ENCODE data around the gene DAPK2.

Gene DAPK2

GRCh38 chr15:63893866-63894661 lies 152.2 kb downstream of the DAPK2 start:
- no peak overlapping the region for H3K4me3 Mint-ChIP-seq
- H3K9me3 Mint-ChIP-seq = peaks cover 4% of the 10 kb centered on the region
- CTCF ChIA-PET = interaction anchor here (0.9 to 2.3 kb wide), 5 partner anchors 51 to 153 kb away, joined by 3 to 10 read pairs (median 4); partner anchors contain the start of gene DAPK2
- no peak for DNase-seq
- H3K27ac Mint-ChIP-seq = no peak overlapping the region
- peaks cover 5% of the 10 kb centered on the region for H3K27me3 Mint-ChIP-seq
- H3K36me3 Mint-ChIP-seq = no peaks in the 10 kb centered on the region
- H3K4me1 Mint-ChIP-seq = peaks cover 72% of the 10 kb centered on the region

DNA sequence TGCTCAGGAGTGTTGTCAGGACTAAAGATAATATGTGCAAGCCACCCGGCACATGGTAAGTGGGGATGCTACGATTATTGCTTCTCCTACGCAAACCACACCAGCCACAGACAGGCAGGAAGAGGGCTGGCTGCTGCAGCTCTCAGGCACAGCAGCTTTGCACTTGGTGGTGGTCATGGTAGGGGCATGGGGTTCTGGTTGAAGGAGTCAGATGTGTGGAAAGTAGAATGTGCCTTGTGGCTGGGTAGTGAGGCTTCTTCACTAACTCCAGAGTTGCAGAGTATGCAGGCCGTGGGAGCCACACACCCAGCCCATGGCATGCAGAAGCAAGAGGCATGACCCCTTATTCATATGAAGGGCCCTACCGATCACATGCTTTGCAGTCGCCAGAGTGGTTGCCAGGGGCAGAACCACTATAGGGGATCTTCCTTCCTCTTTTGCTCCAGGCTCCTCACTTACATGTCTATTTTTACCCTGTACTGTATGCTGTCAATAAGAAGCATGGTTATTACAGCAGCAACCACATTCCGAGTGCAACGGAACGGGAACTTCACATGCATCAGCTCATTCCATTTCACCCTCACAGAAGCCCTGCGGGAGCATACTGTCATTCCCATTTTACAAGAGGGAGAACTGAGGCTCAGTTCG lies 153.4 kb downstream of the DAPK2 start:
- CTCF ChIA-PET = interaction anchor here (0.8 to 2.5 kb wide), 15 partner anchors 9 to 286 kb away, joined by 3 to 28 read pairs (median 5); partner anchors contain the start of gene DAPK2
- H3K36me3 Mint-ChIP-seq = no peaks in the 10 kb centered on the region
- peak overlapping the region; percentile 90 for H3K27ac Mint-ChIP-seq
- H3K4me3 Mint-ChIP-seq = peak overlapping the region; percentile 11
- peaks cover 69% of the 10 kb centered on the region for H3K4me1 Mint-ChIP-seq
- no peaks in the 10 kb centered on the region for H3K9me3 Mint-ChIP-seq
- DNase-seq = peak; percentile 89
- no peaks in the 10 kb centered on the region for H3K27me3 Mint-ChIP-seq

DNA sequence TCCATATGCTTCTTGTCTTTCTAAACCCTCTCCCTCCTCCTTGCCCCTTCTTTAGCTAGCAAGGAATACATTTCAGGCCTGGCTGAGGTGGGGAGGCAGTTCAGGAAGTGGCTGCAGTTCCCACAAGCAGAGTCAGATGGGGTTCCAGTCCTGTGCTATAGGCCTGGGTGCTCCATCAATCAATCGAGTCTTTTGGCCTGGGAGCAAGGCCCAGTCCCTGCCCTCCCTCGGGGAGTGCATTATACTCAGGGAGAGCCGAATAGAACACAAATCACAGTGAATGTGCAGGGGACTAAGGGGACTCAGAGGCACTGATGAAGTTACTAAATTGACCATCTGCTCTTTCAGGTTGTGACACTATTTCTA lies 154.5 kb downstream of the DAPK2 start:
- Mint-ChIP-seq H3K4me1 (peaks cover 60% of the 10 kb centered on the region), H3K27me3 (no peaks in the 10 kb centered on the region), H3K9me3 (no peaks in the 10 kb centered on the region), H3K27ac (peak overlapping the region; percentile 90), H3K4me3 (no peak overlapping the region), H3K36me3 (no peaks in the 10 kb centered on the region)
- no peak for DNase-seq
- CTCF ChIA-PET = interaction anchor here (0.6 to 2.5 kb wide), 26 partner anchors 9 to 285 kb away, joined by 3 to 28 read pairs (median 4); partner anchors contain the start of genes DAPK2 and HERC1

DNA sequence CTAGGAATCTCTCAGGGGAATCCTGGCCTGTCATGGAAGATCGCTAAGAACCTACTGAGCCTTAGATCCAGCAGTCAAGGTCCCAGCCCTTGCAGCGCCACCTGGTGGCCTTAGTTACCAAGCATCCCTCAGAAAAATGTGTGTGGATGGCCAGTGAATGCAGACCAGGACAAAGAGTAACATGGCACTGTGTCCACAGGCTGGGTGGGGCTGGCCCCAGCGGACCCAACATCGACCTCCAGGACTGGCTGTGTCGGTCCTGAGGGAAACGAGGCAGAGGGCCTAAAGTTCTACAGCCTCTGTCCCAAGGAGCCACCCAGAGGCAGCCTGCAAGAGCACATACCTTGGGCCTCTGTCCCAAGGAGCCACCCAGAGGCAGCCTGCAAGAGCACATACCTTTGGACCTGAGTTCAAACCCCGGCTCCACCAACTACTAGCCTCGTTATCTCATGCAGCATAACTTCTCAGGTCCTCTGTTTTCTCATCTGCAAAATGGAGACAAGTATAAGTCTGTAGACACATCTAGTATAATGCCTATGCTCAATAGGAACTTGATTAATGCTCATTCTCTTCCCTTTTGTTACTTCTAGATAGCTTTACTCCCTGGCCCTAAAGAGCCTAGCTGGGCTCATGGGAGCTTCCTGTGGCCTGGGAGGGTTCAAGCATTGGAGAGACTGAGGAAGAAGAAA lies 155.1 kb downstream of the DAPK2 start:
- H3K4me3 Mint-ChIP-seq = no peak overlapping the region
- peaks cover 54% of the 10 kb centered on the region for H3K4me1 Mint-ChIP-seq
- CTCF ChIA-PET = interaction anchor here (0.6 to 2.5 kb wide), 27 partner anchors 8 to 281 kb away, joined by 3 to 28 read pairs (median 4); partner anchors contain the start of genes DAPK2 and HERC1
- H3K36me3 Mint-ChIP-seq = no peaks in the 10 kb centered on the region
- H3K9me3 Mint-ChIP-seq = no peaks in the 10 kb centered on the region
- DNase-seq = peak; percentile 80
- H3K27me3 Mint-ChIP-seq = no peaks in the 10 kb centered on the region
- peak overlapping the region; percentile 90 for H3K27ac Mint-ChIP-seq

GRCh38 chr15:63890617-63891016 lies 155.7 kb downstream of the DAPK2 start:
- DNase-seq = no peak
- Mint-ChIP-seq H3K36me3 (no peaks in the 10 kb centered on the region), H3K9me3 (no peaks in the 10 kb centered on the region), H3K27me3 (no peaks in the 10 kb centered on the region), H3K4me1 (peaks cover 48% of the 10 kb centered on the region), H3K4me3 (no peak overlapping the region), H3K27ac (no peak overlapping the region)
- CTCF ChIA-PET = interaction anchor here (0.7 to 2.1 kb wide), 13 partner anchors 31 to 178 kb away, joined by 3 to 21 read pairs (median 3); partner anchors contain the start of genes DAPK2 and HERC1

GRCh38 chr15:63889831-63890230 lies 156.5 kb downstream of the DAPK2 start:
- no peaks in the 10 kb centered on the region for H3K9me3 Mint-ChIP-seq

GRCh38 chr15:63888823-63889222 lies 157.5 kb downstream of the DAPK2 start:
- H3K36me3 Mint-ChIP-seq = no peaks in the 10 kb centered on the region
- no peak overlapping the region for H3K4me3 Mint-ChIP-seq
- no peaks in the 10 kb centered on the region for H3K9me3 Mint-ChIP-seq
- peaks cover 38% of the 10 kb centered on the region for H3K4me1 Mint-ChIP-seq
- no peaks in the 10 kb centered on the region for H3K27me3 Mint-ChIP-seq
- no peak overlapping the region for H3K27ac Mint-ChIP-seq
- no peak for DNase-seq
- CTCF ChIA-PET = interaction anchor here (0.9 to 2.0 kb wide), 5 partner anchors 71 to 279 kb away, joined by 3 to 7 read pairs (median 4); partner anchors contain the start of gene DAPK2

More at GRCh38 chr15:63889831-63890230, 156.5 kb downstream of the DAPK2 start:
- no peaks in the 10 kb centered on the region for H3K36me3 Mint-ChIP-seq
- peaks cover 42% of the 10 kb centered on the region for H3K4me1 Mint-ChIP-seq
- DNase-seq = no peak
- no peak overlapping the region for H3K4me3 Mint-ChIP-seq
- CTCF ChIA-PET = interaction anchor here (0.9 to 2.1 kb wide), 11 partner anchors 30 to 179 kb away, joined by 3 to 21 read pairs (median 4); partner anchors contain the start of genes DAPK2 and HERC1
- H3K27ac Mint-ChIP-seq = no peak overlapping the region
- no peaks in the 10 kb centered on the region for H3K27me3 Mint-ChIP-seq

GRCh38 chr15:63888146-63888545 lies 158.1 kb downstream of the DAPK2 start:
- Mint-ChIP-seq H3K36me3 (no peaks in the 10 kb centered on the region), H3K27ac (no peak overlapping the region), H3K4me3 (no peak overlapping the region), H3K27me3 (no peaks in the 10 kb centered on the region), H3K9me3 (no peaks in the 10 kb centered on the region), H3K4me1 (peaks cover 31% of the 10 kb centered on the region)
- DNase-seq = no peak
- CTCF ChIA-PET = interaction anchor here (0.9 to 1.5 kb wide), 4 partner anchors 136 to 278 kb away, joined by 3 read pairs; partner anchors contain the start of gene DAPK2

DNA sequence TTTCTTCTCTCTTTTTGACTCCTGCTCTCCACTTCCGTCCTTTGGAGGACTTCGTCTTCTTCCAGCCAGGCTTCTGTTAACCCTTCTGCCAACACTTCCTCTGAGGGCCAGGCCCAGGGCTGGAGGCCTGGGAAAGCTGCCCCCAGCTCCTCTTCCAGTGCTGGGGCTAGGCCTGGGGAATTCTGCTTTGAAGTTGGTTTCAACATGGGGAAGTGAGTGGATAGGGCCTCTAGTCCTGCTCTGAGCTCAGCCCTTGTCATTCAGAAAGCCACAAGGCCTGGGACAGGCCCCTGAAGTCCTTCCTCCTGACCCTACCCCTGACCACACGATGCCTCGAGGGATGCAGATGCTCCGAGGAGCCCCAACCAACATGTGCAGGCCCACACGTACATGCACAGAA lies 158.7 kb downstream of the DAPK2 start:
- Mint-ChIP-seq H3K4me3 (no peak overlapping the region), H3K27ac (no peak overlapping the region), H3K9me3 (no peaks in the 10 kb centered on the region), H3K4me1 (peaks cover 26% of the 10 kb centered on the region), H3K36me3 (no peaks in the 10 kb centered on the region), H3K27me3 (no peaks in the 10 kb centered on the region)
- DNase-seq = no peak
- CTCF ChIA-PET = interaction anchor here (1.1 to 1.5 kb wide), 2 partner anchors 136 to 278 kb away, joined by 3 read pairs; no protein-coding TSS in a partner anchor

GRCh38 chr15:63884953-63885352 lies 161.3 kb downstream of the DAPK2 start:
- CTCF ChIA-PET = no interaction called here
- Mint-ChIP-seq H3K9me3 (no peaks in the 10 kb centered on the region), H3K36me3 (no peaks in the 10 kb centered on the region), H3K27me3 (no peaks in the 10 kb centered on the region), H3K4me1 (peaks cover 9% of the 10 kb centered on the region), H3K4me3 (no peak overlapping the region), H3K27ac (no peak overlapping the region)
- DNase-seq = no peak

- no peaks in the 10 kb centered on the region for H3K27me3 Mint-ChIP-seq
- CTCF ChIA-PET = no interaction called here
- H3K4me1 Mint-ChIP-seq = peaks cover 3% of the 10 kb centered on the region
- no peak for DNase-seq
- H3K36me3 Mint-ChIP-seq = no peaks in the 10 kb centered on the region
- H3K9me3 Mint-ChIP-seq = no peaks in the 10 kb centered on the region
- H3K4me3 Mint-ChIP-seq = no peak overlapping the region
- H3K27ac Mint-ChIP-seq = no peak overlapping the region
Measured at GRCh38 chr15:63881431-63881830, 164.9 kb downstream of the DAPK2 start.

DNA sequence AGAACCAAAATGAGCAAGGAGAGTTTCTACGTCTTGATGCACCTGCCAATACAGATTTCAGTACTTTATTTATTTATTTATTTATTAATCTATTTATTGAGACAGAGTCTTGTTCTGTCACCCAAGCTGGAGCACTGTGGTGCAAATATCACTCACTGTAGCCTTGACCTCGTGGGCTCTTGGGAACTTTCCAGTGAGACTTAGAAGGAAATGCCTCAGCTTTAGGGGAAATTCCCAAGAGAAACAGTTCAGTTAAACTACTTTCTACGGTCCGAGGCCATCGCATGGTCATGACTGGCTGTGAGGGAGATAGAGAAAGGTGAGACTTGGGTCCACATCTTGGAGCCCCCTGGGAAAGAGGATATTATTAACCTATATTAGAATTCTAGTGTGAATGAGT lies 165.5 kb downstream of the DAPK2 start:
- H3K27me3 Mint-ChIP-seq = no peaks in the 10 kb centered on the region
- no peaks in the 10 kb centered on the region for H3K9me3 Mint-ChIP-seq
- H3K4me3 Mint-ChIP-seq = no peak overlapping the region
- CTCF ChIA-PET = no interaction called here
- no peak for DNase-seq
- H3K36me3 Mint-ChIP-seq = no peaks in the 10 kb centered on the region
- H3K27ac Mint-ChIP-seq = no peak overlapping the region
- peaks cover 3% of the 10 kb centered on the region for H3K4me1 Mint-ChIP-seq

DNA sequence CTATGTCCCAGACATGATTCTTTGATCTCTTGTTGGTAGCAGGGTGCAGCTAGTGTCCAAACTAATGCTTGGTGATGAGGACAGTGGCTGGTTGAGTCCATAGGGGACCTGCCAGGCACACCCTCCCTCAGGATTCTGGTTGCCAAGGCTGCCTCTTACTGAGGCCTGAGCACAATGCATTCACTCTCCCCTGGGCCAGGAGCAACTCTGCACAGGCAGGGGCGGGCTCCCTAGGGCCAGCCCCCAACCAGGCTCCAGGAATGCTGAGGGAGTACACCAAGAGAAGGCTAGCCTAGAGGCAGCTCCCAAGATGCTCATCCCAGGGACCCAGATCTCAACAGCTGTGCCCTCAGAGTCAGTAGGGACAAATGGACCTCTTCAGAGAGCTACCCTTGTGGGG lies 166.3 kb downstream of the DAPK2 start:
- Mint-ChIP-seq H3K27ac (no peak overlapping the region), H3K4me3 (no peak overlapping the region), H3K4me1 (peaks cover 3% of the 10 kb centered on the region), H3K36me3 (no peaks in the 10 kb centered on the region), H3K9me3 (no peaks in the 10 kb centered on the region), H3K27me3 (no peaks in the 10 kb centered on the region)
- DNase-seq = no peak
- CTCF ChIA-PET = interaction anchor here (0.8 to 1.2 kb wide), 2 partner anchors 128 to 167 kb away, joined by 3 read pairs; no protein-coding TSS in a partner anchor

GRCh38 chr15:63879211-63879610 lies 167.1 kb downstream of the DAPK2 start:
- H3K9me3 Mint-ChIP-seq = no peaks in the 10 kb centered on the region
- no peak for DNase-seq
- peaks cover 3% of the 10 kb centered on the region for H3K4me1 Mint-ChIP-seq
- no peaks in the 10 kb centered on the region for H3K27me3 Mint-ChIP-seq
- no peak overlapping the region for H3K4me3 Mint-ChIP-seq
- no peak overlapping the region for H3K27ac Mint-ChIP-seq
- CTCF ChIA-PET = interaction anchor here (0.8 to 1.2 kb wide), 2 partner anchors 127 to 168 kb away, joined by 3 read pairs; no protein-coding TSS in a partner anchor
- no peaks in the 10 kb centered on the region for H3K36me3 Mint-ChIP-seq
